IMR-90 (cell line): ENCODE results near the gene FCHSD2. TPM values are rescaled to one million over a fixed set of nuclear protein-coding genes. Genes with fewer than 3 reads are reported as not detected.

Source experiments
- ATAC-seq: fragments of 200-7000 bp; cut with Tn5 transposase; 2 replicates; pipeline ENCODE4 v1.9.1; 2020; ENCODE audit warnings: low read depth, mild to moderate bottlenecking, moderate library complexity
- BruUV-seq: library from RNA; stranded (reverse); fragments of 400-500 nt; replicated peaks from 2 replicates; lab custom pipeline; 2021; lab: Mats Ljungman, UMichigan
- CTCF ChIA-PET: fragments of 300-600 bp; formaldehyde crosslinking; extraction: SDS; loops from one replicate; lab custom pipeline; 2021; ENCODE audit warnings: antibody characterized with exemption; lab: Yijun Ruan, JAX
- POLR2A ChIA-PET: fragments of 300-600 bp; sonication (Branson Sonifier 250); formaldehyde crosslinking; loops from one replicate; lab custom pipeline; 2022; ENCODE audit warnings: antibody characterized with exemption; ENCODE audit not compliant: unreplicated experiment; lab: Charles Lee
- DNase-seq: peaks from one replicate; pipeline ENCODE4 v3.0.0; 2013
- H2AFZ ChIP-seq: replicated peaks from 2 replicates; pipeline ENCODE3; 2013; ENCODE audit warnings: low read length, mild to moderate bottlenecking; ENCODE audit not compliant: poor library complexity
- H2AK5ac ChIP-seq: 2 replicates; pipeline ENCODE4 v1.6.1; 2013; ENCODE audit warnings: low read depth, low read length, inconsistent platforms
- H2AK9ac ChIP-seq: replicated peaks from 2 replicates; pipeline ENCODE3; 2013; ENCODE audit warnings: mild to moderate bottlenecking, low read depth, low read length, moderate library complexity; ENCODE audit not compliant: poor library complexity
- H2BK120ac ChIP-seq: 2 replicates; pipeline ENCODE4 v1.6.1; 2013; ENCODE audit warnings: low read depth, low read length, inconsistent platforms
- H2BK15ac ChIP-seq: 3 replicates; pipeline ENCODE4 v1.6.1; 2013; ENCODE audit warnings: low read depth, low read length, inconsistent platforms
- H2BK20ac ChIP-seq: 2 replicates; pipeline ENCODE4 v1.6.1; 2013; ENCODE audit warnings: low read depth, mild to moderate bottlenecking, inconsistent platforms, low read length, moderate library complexity
- H2BK5ac ChIP-seq: 2 replicates; pipeline ENCODE4 v1.6.1; 2013; ENCODE audit warnings: mild to moderate bottlenecking, low read depth, low read length, inconsistent platforms; ENCODE audit not compliant: poor library complexity, severe bottlenecking
- H3K14ac ChIP-seq: replicated peaks from 2 replicates; pipeline ENCODE4 v1.6.1; 2013; ENCODE audit warnings: low read depth, low read length, inconsistent platforms
- H3K18ac ChIP-seq: 2 replicates; pipeline ENCODE4 v1.6.1; 2013; ENCODE audit warnings: low read depth, low read length, control low read depth
- H3K23ac ChIP-seq: 2 replicates; pipeline ENCODE4 v1.6.1; 2013; ENCODE audit warnings: low read depth, low read length, inconsistent platforms
- H3K27ac ChIP-seq: 2 replicates; pipeline ENCODE4 v1.5.1; 2013; ENCODE audit warnings: mild to moderate bottlenecking, control low read depth, low read length; ENCODE audit not compliant: insufficient read depth
- H3K27me3 ChIP-seq: 2 replicates; pipeline ENCODE4 v1.6.1; 2013; ENCODE audit warnings: low read length; ENCODE audit not compliant: control insufficient read depth, insufficient read depth
- H3K36me3 ChIP-seq: 2 replicates; pipeline ENCODE4 v1.6.1; 2013; ENCODE audit warnings: low read length, mixed read lengths; ENCODE audit not compliant: control insufficient read depth, insufficient read depth
- H3K4ac ChIP-seq: 2 replicates; pipeline ENCODE4 v1.6.1; 2013; ENCODE audit warnings: low read depth, low read length, inconsistent platforms
- H3K4me1 ChIP-seq: 2 replicates; pipeline ENCODE4 v1.6.1; 2013; ENCODE audit warnings: low read length, mixed read lengths; ENCODE audit not compliant: control insufficient read depth, insufficient read depth
- H3K4me2 ChIP-seq: 2 replicates; pipeline ENCODE4 v1.6.1; 2013; ENCODE audit warnings: low read depth, mild to moderate bottlenecking, control low read depth, low read length, moderate library complexity
- H3K4me3 ChIP-seq: 2 replicates; pipeline ENCODE4 v1.5.1; 2013; ENCODE audit warnings: low read depth, mild to moderate bottlenecking, control low read depth, low read length, moderate library complexity; ENCODE audit not compliant: insufficient read depth
- H3K56ac ChIP-seq: 2 replicates; pipeline ENCODE4 v1.6.1; 2013; ENCODE audit warnings: low read length, inconsistent platforms; ENCODE audit not compliant: insufficient read depth; ENCODE audit errors: extremely low read depth
- H3K79me1 ChIP-seq, 2 experiments: 2 replicates each; pipeline ENCODE4 v1.6.1; 2013; ENCODE audit warnings: low read length in 2 of 2, inconsistent platforms in 1 of 2, low read depth in 1 of 2
- H3K9ac ChIP-seq: 2 replicates; pipeline ENCODE4 v1.6.1; 2013; ENCODE audit warnings: low read depth, low read length, control low read depth
- H3K9me1 ChIP-seq: 2 replicates; pipeline ENCODE4 v1.6.1; 2013; ENCODE audit warnings: low read length, inconsistent platforms; ENCODE audit not compliant: insufficient read depth
- H3K9me3 ChIP-seq: 2 replicates; pipeline ENCODE4 v1.6.1; 2013; ENCODE audit warnings: low read length; ENCODE audit not compliant: control insufficient read depth, insufficient read depth
- H4K20me1 ChIP-seq: 2 replicates; pipeline ENCODE4 v1.6.1; 2013; ENCODE audit warnings: low read length, inconsistent platforms; ENCODE audit not compliant: insufficient read depth
- H4K5ac ChIP-seq: 2 replicates; pipeline ENCODE4 v1.6.1; 2013; ENCODE audit warnings: mild to moderate bottlenecking, low read depth, low read length, control low read depth
- H4K8ac ChIP-seq, 2 experiments: 2 replicates each; pipeline ENCODE4 v1.6.1; 2013; ENCODE audit warnings: low read depth in 2 of 2, low read length in 2 of 2, control low read depth in 1 of 2, inconsistent platforms in 1 of 2
- H4K91ac ChIP-seq: 2 replicates; pipeline ENCODE4 v1.6.1; 2013; ENCODE audit warnings: low read depth, low read length, inconsistent platforms; ENCODE audit not compliant: insufficient read depth
- CEBPB ChIP-seq: IDR thresholded peaks from 2 replicates; pipeline ENCODE4 v1.6.1; 2012; ENCODE audit warnings: low read depth, low read length, improper control_type of control experiment
- MAFK ChIP-seq: IDR thresholded peaks from 2 replicates; pipeline ENCODE4 v1.6.1; 2012; ENCODE audit warnings: low read depth, low read length, improper control_type of control experiment
- MXI1 ChIP-seq: IDR thresholded peaks from 2 replicates; pipeline ENCODE4 v1.6.1; 2012; ENCODE audit warnings: low read depth, mild to moderate bottlenecking, low read length, moderate library complexity, borderline replicate concordance
- POLR2A ChIP-seq: IDR thresholded peaks from 2 replicates; pipeline ENCODE4 v1.6.1; 2012; ENCODE audit warnings: mild to moderate bottlenecking, low read depth, low read length
- RCOR1 ChIP-seq: IDR thresholded peaks from 2 replicates; pipeline ENCODE4 v1.6.1; 2012; ENCODE audit warnings: mild to moderate bottlenecking, low read length, improper control_type of control experiment; ENCODE audit not compliant: insufficient replicate concordance
- SMC3 ChIP-seq: fragments of 150-350 bp; IDR thresholded peaks from 2 replicates; pipeline ENCODE4 v1.6.1; 2016; ENCODE audit warnings: low read depth, mild to moderate bottlenecking, antibody characterized with exemption, low read length, moderate library complexity
- WGBS, 2 experiments: methylation state at CpG; one replicate each; pipeline versions ENCODE4 v1.1.5 to v1.1.7; 2013; ENCODE audit warnings: missing lambda C conversion rate in 2 of 2; ENCODE audit not compliant: insufficient read length in 1 of 2; ENCODE audit errors: extremely low coverage in 2 of 2; 5-methylcytosine and 5-hydroxymethylcytosine counted together
- dilution Hi-C: fragments of 300-500 bp; cut with HindIII; formaldehyde crosslinking; loops from one replicate; pipeline ENCODE4 v1.14.3; 2018; ENCODE audit warnings: low sequenced_read_pairs; ENCODE audit not compliant: unreplicated experiment
- in situ Hi-C: fragments of 300-500 bp; cut with MboI; formaldehyde crosslinking; loops from 3 replicates; pipeline ENCODE4 v1.14.3; 2019; ENCODE audit warnings: low sequenced_read_pairs, inconsistent platforms, mixed read lengths
- intact Hi-C: fragments of 100-400 bp; cut with micrococcal nuclease; formaldehyde crosslinking; loops from 2 replicates; pipeline ENCODE4 v1.10.0; 2022
- polyA plus RNA-seq, 3 experiments: library from polyadenylated mRNA; depleted of rRNA; stranded (reverse); fragments of >200 nt; gene quantifications; 2 replicates each; pipeline ENCODE4 v1.2.3, GENCODE V29; 2012; ENCODE audit warnings: low replicate concordance in 1 of 3
- total RNA-seq: library from RNA; depleted of rRNA; stranded (reverse); fragments of >200 nt; gene quantifications from 2 replicates; pipeline ENCODE4 v1.2.3, GENCODE V29; 2012

FCHSD2 gene
- total and polyA plus RNA-seq, 2 of the 4 experiments (the other 2 are of a cell fraction), result 5.9 to 18.7 TPM

DNA sequence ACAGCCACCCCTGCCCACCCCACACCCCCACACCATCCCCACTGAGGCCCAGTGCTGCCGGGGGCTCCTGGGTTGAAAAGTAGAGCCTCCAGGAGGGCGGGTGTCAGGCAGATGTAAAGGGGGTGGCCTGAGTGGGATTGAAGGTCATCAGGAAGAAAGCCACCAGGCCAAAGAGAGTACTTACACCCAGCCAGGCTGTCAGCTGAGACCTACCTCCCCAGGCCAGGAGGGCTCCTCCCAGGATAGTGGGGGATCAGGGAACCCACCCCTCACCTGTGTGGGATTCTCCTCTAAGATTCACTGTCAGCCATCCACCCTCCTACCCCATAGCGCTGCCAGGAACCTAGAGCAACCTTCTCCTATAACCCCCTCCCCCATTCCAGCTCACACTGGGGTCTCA, 17.2 kb upstream of the FCHSD2 start:
- intact Hi-C loops (no loop called here), in situ Hi-C loops (no loop called here), dilution Hi-C loops (no loop called here)
- Histone ChIP-seq H2AK9ac (peak overlapping the region; percentile 86), H3K9ac (peak overlapping the region; percentile 57), H3K4me2 (no peak overlapping the region), H3K56ac (peak overlapping the region; percentile 75; the same call in 1 of the 2 replicates), H3K9me3 (no peaks in the 10 kb centered on the region), H4K5ac (peak overlapping the region; percentile 79), H2BK15ac (peak overlapping the region; percentile 97; the same call in 2 of the 3 replicates), H3K18ac (peak overlapping the region; percentile 85), H3K79me1 (peaks cover 0 to 28% of the 10 kb centered on the region in 2 experiments; a peak in 2 of 4 replicates), H3K4me1 (peaks cover 47% of the 10 kb centered on the region), H3K36me3 (no peaks in the 10 kb centered on the region), H3K9me1 (peaks cover 38% of the 10 kb centered on the region), H2AK5ac (peak overlapping the region; percentile 91), H3K27ac (peak overlapping the region; percentile 82), H4K91ac (peak overlapping the region; percentile 97), H4K20me1 (no peaks in the 10 kb centered on the region), H3K14ac (peak overlapping the region; percentile 96), H3K4me3 (no peak overlapping the region), H3K27me3 (no peaks in the 10 kb centered on the region), H3K23ac (peak overlapping the region; percentile 88; the same call in 1 of the 2 replicates), H2BK20ac (peak overlapping the region; percentile 98), H4K8ac (peak overlapping the region; percentile 48 to 97; a peak in 3 of 4 replicates), H2BK120ac (peak overlapping the region; percentile 97), H2AFZ (peak overlapping the region; percentile 69), H2BK5ac (peak overlapping the region; percentile 94), H3K4ac (peak overlapping the region; percentile 98)
- ATAC-seq (no peak), DNase-seq (no peak)
- 100% methylated on average over 1 of the region's 3 CpGs; no CpG with 5 or more reads in 1 of the 2 experiments for WGBS, 2 experiments
- CTCF ChIA-PET, result interaction anchor here (3.9 kb wide), 1 partner anchor 17 kb away, joined by 16 read pairs; the partner anchor contains the start of gene FCHSD2
- TF ChIP-seq CEBPB (no peak), SMC3 (no peak), MXI1 (no peak), RCOR1 (no peak), POLR2A (no peak), MAFK (no peak)
- POLR2A ChIA-PET, result no interaction called here
- no TSS peak for BruUV-seq
